ENCODE data around the gene ZNF407. TPM values are rescaled to one million over a fixed set of nuclear protein-coding genes. Genes with fewer than 3 reads are reported as not detected.

The ZNF407 gene
- total and polyA plus RNA-seq, 2 of the 13 experiments (the other 11 are each of a cell fraction or from before 2014, with no cell fraction given), result 2.3 to 8.7 TPM

GRCh38 chr18:74748809-74749208 lies 151.1 kb downstream of the ZNF407 start:
- ChIA-PET CTCF (ENCODE audit: low intra/inter-chr PET ratio, low total read pairs) (no interaction called here), POLR2A (no interaction called here)
- H3K9ac ChIP-seq (ENCODE audit: insufficient read depth, low read depth, low read length), result no peak overlapping the region
- H3K79me2 ChIP-seq (ENCODE audit: insufficient read depth, low read length), result no peaks in the 10 kb centered on the region
- intact Hi-C loops (cut with micrococcal nuclease; ENCODE audit: unreplicated experiment), result no loop called here
- no peak for FAIRE-seq
- no peaks in the 10 kb centered on the region for H3K27me3 ChIP-seq (ENCODE audit: control insufficient read depth in 1 of 2, insufficient read depth in 2 of 2, low read length in 2 of 2)
- no peak for DNase-seq (ENCODE audit: low spot score)
- no peaks in the 10 kb centered on the region for H3K36me3 ChIP-seq (replicated peaks in 1 of 2; ENCODE audit: control insufficient read depth in 1 of 2, insufficient read depth in 2 of 2, low read length in 2 of 2)
- in situ Hi-C loops (cut with HindIII; ENCODE audit: extremely low pct_ligation_motif_present, low pct_unique_long_range_greater_than_20kb), result no loop called here
- BruUV-seq (replicated peaks), result no TSS peak
- H3K27ac ChIP-seq (ENCODE audit: extremely low read length, insufficient read depth, low read length), result no peak overlapping the region
- ATAC-seq, result no peak
- no peaks in the 10 kb centered on the region for H3K9me3 ChIP-seq (ENCODE audit: low read length)
- TF ChIP-seq SOX6 (IDR thresholded peaks at IDR 0.05), result no peak
- no peak for TF ChIP-seq SOX6 (CRISPR knock-in tag; IDR thresholded peaks at IDR 0.05)
- TF ChIP-seq MAF1 (CRISPR knock-in tag; IDR thresholded peaks at IDR 0.05; ENCODE audit: borderline replicate concordance), result no peak
- TF ChIP-seq SUZ12 (IDR thresholded peaks at IDR 0.05; ENCODE audit: low read depth, low read length), result no peak
- TF ChIP-seq XBP1 (CRISPR knock-in tag; IDR thresholded peaks at IDR 0.05), result no peak
- TF ChIP-seq ZNF207 (IDR thresholded peaks at IDR 0.05; ENCODE audit: borderline replicate concordance), result no peak
- no peak for TF ChIP-seq HES4 (CRISPR knock-in tag; IDR thresholded peaks at IDR 0.05; ENCODE audit: borderline replicate concordance)
- no peak for TF ChIP-seq PHB2 (IDR thresholded peaks at IDR 0.05; ENCODE audit: partially characterized antibody)
- no peak for TF ChIP-seq MLLT10 (CRISPR knock-in tag; IDR thresholded peaks at IDR 0.05)
- TF ChIP-seq MEIS1 (CRISPR knock-in tag; IDR thresholded peaks at IDR 0.05; ENCODE audit: borderline replicate concordance), result no peak
- TF ChIP-seq ZNF280D (CRISPR knock-in tag; IDR thresholded peaks at IDR 0.05), result no peak
- no peak for TF ChIP-seq ZNF878 (CRISPR knock-in tag; IDR thresholded peaks at IDR 0.05)
- TF ChIP-seq ZNF430 (CRISPR knock-in tag; IDR thresholded peaks at IDR 0.05), result no peak
- H3K4me1 ChIP-seq (ENCODE audit: insufficient read depth, low read length), result peaks cover 5% of the 10 kb centered on the region
- no peak overlapping the region for H2AFZ ChIP-seq (ENCODE audit: low read length)
- H3K4me3 ChIP-seq (replicated peaks in 1 of 3; ENCODE audit: insufficient read depth in 1 of 3, low read depth in 2 of 3, low read length in 3 of 3), result no peak overlapping the region
- no peaks in the 10 kb centered on the region for H4K20me1 ChIP-seq (ENCODE audit: insufficient read depth, low read length)
- no peak overlapping the region for H3K4me2 ChIP-seq (ENCODE audit: low read depth, low read length)
- WGBS (ENCODE audit: low lambda C conversion rate), result 96% methylated on average over 4 of the region's 4 CpGs
